HG03520 (cell line): Measurements from ENCODE around the gene ANXA3.
"Not testable (repeated sequence)": the region's sequence is repeated elsewhere in the genome, so short reads cannot be mapped to it uniquely, and the experiment has no call there.

Experiments
- ATAC-seq: cut with Tn5 transposase; IDR thresholded peaks from one replicate; pipeline ENCODE4 v1.9.1; 2021; ENCODE audit warnings: mild to moderate bottlenecking, moderate library complexity; ENCODE audit not compliant: unreplicated experiment

The ANXA3 gene

DNA sequence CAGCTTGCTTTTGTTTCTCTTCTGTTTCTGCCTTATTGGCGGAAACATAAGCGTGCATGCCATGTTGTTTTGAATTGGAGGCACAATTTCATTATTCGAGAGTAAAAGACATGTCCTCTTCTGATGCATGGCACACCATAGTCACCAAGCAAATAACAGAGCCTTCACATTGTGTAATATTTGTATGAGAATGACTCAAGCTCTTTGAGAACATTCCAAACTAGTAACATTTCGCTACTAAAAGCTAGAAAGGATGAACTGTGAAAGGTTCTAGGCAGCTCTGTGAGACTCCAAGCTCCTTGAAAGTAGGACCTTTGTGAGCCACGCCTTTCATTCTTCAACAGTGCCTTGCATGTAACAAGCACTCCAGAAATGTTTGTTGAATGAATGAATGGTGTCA, 9.2 kb upstream of the ANXA3 start:
- no peak for ATAC-seq

DNA sequence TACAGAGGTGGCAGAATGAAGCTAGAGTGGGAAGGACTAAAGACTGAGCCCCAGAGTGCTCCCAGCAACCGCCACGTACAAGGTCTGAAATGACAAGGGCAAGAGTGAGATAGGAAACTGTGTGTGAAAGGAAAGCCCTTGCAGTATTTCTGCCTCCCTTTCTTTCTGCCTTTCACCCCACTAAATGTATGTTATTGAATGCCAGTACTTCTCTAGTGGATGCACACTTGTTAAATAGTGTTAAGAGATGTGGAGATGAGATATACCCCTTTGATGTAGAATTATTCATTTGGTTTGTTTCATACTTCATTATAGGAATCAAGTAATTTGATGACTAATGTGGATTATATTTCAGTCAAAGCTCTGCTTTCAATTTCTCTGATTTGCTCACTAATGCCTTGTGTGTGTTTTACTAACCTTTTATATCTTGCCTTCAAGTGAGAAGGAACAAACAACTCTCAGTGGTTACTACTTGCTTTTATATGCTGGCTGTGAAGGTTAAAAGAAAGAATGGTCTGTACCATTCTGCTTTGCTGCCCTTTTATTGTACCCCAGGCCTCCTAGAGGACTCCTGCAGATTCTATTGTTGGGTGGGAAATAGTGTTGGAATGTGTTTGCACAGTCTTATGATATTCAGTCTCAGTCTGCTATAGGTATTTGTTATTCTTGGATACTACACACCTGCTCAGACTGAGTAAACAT, 8.0 kb upstream of the ANXA3 start:
- ATAC-seq, result no peak

GRCh38 chr4:78544678-78545077, 6.9 kb upstream of the ANXA3 start:
- ATAC-seq, result no peak

- no peak for ATAC-seq
These were observed 6.0 kb upstream of the ANXA3 start for GRCh38 chr4:78545275-78546246.

GRCh38 chr4:78547899-78548298, 3.7 kb upstream of the ANXA3 start:
- ATAC-seq, result not testable (repeated sequence)

DNA sequence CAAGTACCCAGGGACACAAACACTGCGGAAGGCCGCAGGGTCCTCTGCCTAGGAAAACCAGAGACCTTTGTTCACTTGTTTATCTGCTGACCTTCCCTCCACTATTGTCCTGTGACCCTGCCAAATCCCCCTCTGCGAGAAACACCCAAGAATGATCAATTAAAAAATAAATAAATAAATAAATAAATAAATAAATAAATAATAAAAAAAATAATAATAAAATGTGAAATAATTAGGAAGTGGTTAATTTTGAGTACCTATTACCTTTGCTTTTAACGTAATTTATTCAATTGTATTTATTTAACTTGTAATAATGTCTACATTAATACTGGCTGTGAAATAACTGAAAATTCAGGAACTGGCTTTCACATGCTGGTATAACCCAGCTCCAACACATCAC, 2.7 kb upstream of the ANXA3 start:
- ATAC-seq, result not testable (repeated sequence)

DNA sequence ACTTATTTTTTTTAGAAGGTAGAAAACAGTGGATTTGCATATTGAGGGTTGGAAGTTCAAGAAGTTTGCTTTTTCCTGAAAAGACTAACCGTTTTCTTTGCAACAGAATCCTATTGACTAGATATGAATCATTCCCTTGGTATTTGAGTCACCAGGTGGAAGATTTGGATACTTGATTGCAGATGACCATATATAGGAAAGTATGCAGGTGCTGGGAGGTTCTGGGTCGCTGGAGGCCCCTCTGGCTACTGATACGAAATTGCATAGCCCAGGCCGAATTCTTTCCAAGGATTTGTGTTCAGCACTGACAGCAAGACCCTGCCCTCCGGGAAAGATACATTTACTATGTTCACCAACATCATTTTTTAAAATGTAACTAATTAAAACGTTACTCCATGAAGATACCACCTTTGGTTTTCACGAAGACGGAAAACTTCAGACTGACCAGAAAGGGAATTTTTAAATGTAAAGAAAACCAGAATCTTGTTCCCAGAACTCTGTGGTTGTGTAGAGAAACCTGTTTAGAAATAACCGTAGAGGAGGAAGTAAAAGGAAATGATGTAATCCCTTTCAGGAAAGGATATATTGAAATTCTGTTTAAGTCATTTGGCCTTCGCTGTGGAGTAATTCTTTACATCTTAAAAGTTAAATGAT, 946 bp downstream of the ANXA3 start:
- no peak for ATAC-seq

- ATAC-seq, result no peak
These were observed 1.4 kb downstream of the ANXA3 start for GRCh38 chr4:78553043-78553396.

DNA sequence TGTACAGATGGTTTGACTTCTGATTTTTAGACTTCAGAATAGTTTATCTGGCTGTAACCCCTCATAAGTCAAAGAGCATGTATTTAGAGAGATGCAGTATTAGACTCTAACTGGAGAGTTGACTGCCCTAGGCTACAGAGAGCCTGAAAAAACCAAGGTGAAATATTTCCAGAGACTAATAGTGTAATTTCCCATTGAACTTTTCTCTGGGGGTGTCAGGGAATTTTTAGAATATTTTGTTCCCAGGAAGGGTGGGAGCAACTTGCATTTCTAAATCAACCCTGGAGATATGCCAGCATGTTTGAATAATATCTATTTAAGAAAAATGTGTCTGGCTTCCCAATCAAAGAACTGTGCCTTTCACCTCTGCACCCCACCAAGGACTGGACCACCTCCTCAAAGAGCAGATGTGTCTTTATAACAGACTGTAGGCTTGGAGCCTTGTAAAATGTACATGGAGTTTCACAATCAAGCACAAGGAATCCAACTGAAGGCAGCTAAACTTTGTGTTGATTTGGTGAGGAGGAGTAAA, 2.0 kb downstream of the ANXA3 start:
- ATAC-seq, result no peak

DNA sequence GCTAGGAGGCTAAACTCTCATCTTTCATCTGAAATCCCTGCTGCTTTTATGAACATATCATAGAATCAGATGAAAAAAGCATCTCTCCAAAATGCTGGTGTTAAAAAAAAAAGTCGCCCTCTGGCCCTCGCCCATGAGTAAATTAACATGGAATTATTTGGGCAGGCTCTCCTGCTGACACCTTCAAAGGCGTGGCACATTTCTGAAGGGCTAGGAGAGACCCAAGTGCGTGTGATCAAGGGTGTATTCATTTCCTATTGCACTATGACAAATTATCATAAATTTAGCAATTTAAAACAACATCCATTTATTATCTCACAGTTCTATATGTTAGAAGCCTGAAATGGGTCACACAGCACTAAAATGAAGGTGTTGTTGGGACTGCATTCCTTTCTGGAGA, 5.1 kb downstream of the ANXA3 start:
- no peak for ATAC-seq

DNA sequence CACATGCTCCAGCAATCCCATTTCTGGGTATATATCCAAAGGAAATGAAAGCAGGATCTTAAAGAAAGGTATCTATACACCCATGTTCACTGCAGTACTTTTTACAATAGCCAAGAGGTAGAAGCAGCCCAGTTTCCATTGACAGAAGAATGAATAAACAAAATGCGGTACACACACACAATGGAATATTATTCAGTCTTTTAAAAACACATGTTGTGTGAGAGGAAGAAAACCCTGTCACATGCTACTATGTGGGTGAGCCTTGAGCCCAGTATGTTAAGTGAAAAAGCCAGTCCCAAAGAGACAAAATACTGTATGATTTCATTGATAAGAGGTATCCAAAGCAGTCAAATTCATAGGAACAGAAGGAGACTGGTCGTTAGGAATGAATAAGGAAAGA, 6.3 kb downstream of the ANXA3 start:
- ATAC-seq, result no peak

- no peak for ATAC-seq
These were observed 6.8 kb downstream of the ANXA3 start for GRCh38 chr4:78558410-78558809.

DNA sequence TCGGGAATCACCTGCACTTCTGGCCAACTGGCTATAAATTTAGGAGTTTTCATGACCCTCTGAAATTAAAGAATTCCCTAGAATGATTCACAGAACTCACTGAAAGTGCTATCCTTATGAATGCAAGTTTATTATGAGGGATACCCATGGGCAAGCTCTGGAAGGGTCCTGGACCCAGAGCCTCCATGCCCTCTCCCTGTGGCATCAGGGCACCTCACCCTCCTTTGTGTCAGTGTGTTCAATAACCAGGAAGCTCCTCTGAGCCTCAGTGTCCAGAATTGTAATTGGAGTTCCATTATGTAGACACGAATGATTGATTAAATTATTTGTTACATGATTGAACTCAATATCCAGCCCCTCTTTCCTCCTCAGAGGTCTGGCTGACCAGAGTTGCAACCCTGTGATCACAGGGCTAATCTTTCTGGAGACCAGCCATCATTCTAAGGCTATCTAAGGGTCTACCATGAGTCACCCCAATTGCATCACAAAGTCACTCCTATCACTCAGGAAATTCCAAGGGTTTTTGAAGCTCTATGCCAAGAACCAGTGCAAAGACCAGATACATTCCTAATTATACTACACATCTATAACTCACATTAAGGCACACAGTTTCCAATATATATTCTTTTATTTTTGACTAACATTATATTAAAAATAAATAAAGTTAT, 8.9 kb downstream of the ANXA3 start:
- ATAC-seq, result no peak

DNA sequence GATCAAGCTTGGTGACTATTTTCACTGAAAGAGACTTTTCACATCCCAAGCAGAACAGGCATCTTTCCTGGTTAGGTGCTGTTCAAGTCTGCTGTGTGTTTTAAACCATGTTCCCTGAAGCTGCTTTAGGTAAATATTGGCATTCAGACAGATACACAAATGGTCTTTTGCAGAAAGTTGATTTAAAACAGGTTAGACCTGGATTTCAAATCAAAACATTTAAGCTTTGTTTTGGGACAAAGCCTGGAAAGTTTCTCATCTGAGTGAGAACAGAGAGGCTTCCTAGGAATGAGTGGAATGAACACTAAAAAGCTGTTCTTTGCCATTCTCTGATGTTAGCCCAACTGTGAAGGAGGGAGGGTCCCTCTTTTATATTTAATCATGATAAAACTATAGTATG, 10.1 kb downstream of the ANXA3 start:
- ATAC-seq, result no peak

GRCh38 chr4:78562687-78563086, 11.1 kb downstream of the ANXA3 start:
- ATAC-seq, result no peak

DNA sequence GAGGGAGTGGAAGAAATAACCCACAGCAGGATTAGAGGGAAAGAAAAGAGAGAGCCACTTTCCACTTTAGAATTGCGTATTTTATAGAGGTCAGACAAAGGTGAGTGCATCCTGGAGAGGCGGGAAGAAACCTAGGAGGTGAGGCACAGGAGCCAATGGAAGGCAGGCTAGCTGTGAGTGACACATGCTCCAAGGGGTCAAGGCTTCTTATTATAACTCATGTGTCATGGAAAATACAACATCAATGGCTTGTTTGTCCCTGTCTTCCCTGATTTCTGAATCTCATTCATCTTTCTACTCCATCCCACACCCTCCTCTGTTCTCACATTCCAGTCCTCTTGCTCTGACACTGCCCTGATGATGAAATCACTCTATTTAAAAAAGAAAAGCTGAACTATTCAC, 14.4 kb downstream of the ANXA3 start:
- no peak for ATAC-seq

GRCh38 chr4:78566834-78567499, 15.4 kb downstream of the ANXA3 start:
- peak; percentile 59 for ATAC-seq

DNA sequence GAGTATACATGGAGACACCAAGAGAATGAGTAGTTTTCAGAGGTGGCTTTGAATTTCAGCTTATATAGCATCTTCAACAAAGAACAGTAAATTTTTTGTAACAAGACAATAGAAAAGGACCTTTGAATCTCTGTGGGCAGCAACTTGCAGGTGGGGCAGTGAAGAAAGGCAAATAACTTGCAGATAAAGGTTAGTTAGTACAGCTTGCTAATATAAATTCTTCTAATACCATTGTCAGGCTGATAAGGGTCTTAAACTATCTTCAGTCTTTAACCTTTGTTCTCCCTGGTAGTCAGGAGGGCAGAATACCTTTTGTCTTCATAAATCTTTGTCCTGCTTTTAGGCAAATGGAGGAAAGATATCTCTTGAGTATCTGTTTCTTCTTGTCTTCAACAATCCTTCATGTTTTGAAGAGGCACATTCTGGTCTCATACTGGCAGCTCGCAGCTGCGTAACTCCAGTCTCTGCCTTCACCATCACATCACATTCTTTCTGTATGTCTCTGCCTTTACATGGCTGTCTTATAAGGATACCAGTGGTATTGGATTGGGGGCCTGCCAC, 16.0 kb downstream of the ANXA3 start:
- ATAC-seq, result no peak

DNA sequence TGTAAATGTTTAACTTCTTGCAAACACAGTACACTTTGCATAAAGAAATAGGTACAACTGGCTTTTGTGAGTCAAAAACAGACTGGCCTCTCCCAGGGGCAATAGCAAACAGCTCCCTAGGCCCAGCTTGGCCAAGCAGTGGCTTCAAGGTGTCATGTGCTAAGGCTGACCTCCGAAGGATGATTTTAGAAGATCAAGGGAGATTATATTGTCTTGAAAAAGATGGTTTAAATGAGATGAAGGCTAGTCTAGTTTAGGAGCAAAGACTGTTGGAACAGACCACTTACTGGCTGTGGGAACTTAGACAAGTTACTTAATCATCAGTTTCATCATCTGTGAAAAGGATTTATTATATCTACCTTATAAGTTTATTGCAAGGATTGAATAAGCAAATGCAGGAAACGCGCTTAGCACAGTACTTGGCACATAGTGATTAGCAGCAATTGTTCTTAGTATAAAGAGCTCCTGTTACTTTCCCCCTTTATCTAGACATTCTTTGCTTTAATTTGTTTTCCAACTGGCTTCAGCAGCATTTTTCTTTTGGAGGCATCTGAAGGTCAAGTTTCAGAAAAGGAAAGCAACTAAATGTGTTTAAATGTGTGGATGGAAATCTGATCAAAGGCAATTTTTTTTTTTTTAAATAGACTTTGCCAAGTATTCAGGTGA, 17.2 kb downstream of the ANXA3 start:
- ATAC-seq, result peak; percentile 47
